GM21619 (cell line): ENCODE results near the gene RPS6KA2.

Experiments used
- ATAC-seq: cut with Tn5 transposase; IDR thresholded peaks from one replicate; pipeline ENCODE4 v1.9.1; 2021; ENCODE audit not compliant: unreplicated experiment

RPS6KA2 gene

GRCh38 chr6:166616261-166617238, 10.5 kb downstream of the RPS6KA2 start:
- ATAC-seq: no peak

- ATAC-seq: no peak
These were observed 11.8 kb downstream of the RPS6KA2 start for GRCh38 chr6:166615059-166615770.

GRCh38 chr6:166614589-166614988, 12.5 kb downstream of the RPS6KA2 start:
- no peak for ATAC-seq

- no peak for ATAC-seq
These were observed 12.9 kb downstream of the RPS6KA2 start for GRCh38 chr6:166614171-166614583.

GRCh38 chr6:166613027-166613426, 14.0 kb downstream of the RPS6KA2 start:
- ATAC-seq: no peak

GRCh38 chr6:166612471-166612881, 14.6 kb downstream of the RPS6KA2 start:
- ATAC-seq: no peak

- no peak for ATAC-seq
These were observed 15.4 kb downstream of the RPS6KA2 start for GRCh38 chr6:166611631-166612030.

GRCh38 chr6:166610069-166610468, 17.0 kb downstream of the RPS6KA2 start:
- ATAC-seq: no peak

GRCh38 chr6:166608774-166609173, 18.3 kb downstream of the RPS6KA2 start:
- ATAC-seq: no peak

GRCh38 chr6:166605752-166606151, 21.3 kb downstream of the RPS6KA2 start:
- ATAC-seq: no peak

GRCh38 chr6:166604911-166605310, 22.1 kb downstream of the RPS6KA2 start:
- ATAC-seq: no peak

GRCh38 chr6:166604328-166604727, 22.7 kb downstream of the RPS6KA2 start:
- ATAC-seq: no peak

GRCh38 chr6:166603043-166603690, 23.9 kb downstream of the RPS6KA2 start:
- no peak for ATAC-seq

- ATAC-seq: no peak
These were observed 25.1 kb downstream of the RPS6KA2 start for GRCh38 chr6:166601956-166602355.

- ATAC-seq: no peak
These were observed 26.1 kb downstream of the RPS6KA2 start for GRCh38 chr6:166600931-166601330.

- no peak for ATAC-seq
These were observed 27.8 kb downstream of the RPS6KA2 start for GRCh38 chr6:166599205-166599604.

GRCh38 chr6:166598441-166599138, 28.5 kb downstream of the RPS6KA2 start:
- ATAC-seq: no peak

- ATAC-seq: no peak
These were observed 29.2 kb downstream of the RPS6KA2 start for GRCh38 chr6:166597711-166598440.

GRCh38 chr6:166596776-166597507, 30.1 kb downstream of the RPS6KA2 start:
- ATAC-seq: no peak
